ENCODE results near the gene DENND2A.
"Not testable (repeated sequence)": the region's sequence is repeated elsewhere in the genome, so short reads cannot be mapped to it uniquely, and the experiment has no call there.

The DENND2A gene

DNA sequence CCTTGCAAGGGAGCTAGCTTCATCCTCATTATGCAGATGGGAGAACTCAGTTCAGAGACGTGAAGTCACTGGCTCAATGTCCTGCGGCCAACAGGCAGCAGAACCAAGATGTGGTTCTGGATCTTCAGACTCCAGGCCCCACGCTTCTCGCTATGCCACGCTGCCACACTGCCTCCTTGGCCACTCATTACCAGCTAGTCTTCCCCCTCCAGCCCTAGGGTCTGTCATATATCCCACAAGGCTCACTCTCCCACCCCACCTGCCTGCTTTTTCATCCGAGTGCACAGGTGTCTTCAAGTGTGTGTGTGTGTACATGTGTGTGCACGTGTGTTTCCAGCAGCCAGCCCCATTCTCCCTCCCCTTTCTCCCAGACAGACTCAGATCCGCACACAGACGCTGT, 53.4 kb downstream of the DENND2A start:
- DNase-seq (ENCODE audit: low spot score): no peak

DNA sequence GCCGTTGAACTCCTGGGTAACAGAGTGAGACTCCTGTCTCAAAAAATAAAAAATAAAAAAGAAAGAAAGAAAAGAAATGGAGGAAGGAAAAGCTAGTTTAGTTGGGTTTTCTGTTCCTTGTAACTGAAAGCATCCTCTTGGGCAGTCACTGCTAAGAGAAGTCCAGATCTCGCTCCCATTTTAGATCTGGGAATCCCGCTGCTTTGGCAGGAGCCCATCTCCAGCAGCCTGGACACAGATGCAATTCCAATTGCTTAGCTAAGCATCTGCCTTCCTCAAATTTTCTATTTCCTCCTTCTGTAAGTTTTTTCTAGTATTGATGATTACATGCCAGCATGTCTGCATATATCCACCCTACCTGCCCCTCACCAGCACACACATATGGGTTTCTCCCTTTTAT, 54.1 kb downstream of the DENND2A start:
- DNase-seq (ENCODE audit: low spot score): no peak

DNA sequence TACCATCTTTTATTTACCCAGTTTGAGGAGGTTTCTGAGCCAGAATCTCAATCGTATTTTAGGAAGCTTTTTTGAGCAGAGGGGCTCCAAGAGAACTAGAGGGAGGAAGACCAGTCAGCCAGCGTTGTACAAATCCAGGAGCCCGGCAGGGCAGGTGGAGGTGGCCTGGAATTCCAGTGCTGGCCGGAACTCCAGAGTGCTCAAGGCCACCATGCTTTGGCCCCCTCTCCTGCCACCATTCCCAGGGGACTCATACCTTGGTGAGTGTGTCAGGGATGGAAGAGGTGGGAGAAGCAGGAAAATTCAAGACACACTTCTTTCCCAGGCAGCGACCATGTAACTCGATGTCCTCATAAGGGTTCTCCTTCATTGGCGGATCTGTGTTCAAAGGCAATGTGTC, 55.3 kb downstream of the DENND2A start:
- DNase-seq (ENCODE audit: low spot score): no peak

GRCh38 chr7:140584195-140584851, 56.3 kb downstream of the DENND2A start:
- DNase-seq (ENCODE audit: low spot score): no peak

GRCh38 chr7:140581411-140581810, 59.2 kb downstream of the DENND2A start:
- no peak for DNase-seq (ENCODE audit: low spot score)

- no peak for DNase-seq (ENCODE audit: low spot score)
Measured at GRCh38 chr7:140577651-140578050, 63.0 kb downstream of the DENND2A start.

- DNase-seq (ENCODE audit: low spot score): no peak
Measured at GRCh38 chr7:140576589-140576988, 64.0 kb downstream of the DENND2A start.

GRCh38 chr7:140571538-140572122, 69.0 kb downstream of the DENND2A start:
- no peak for DNase-seq (ENCODE audit: low spot score)

DNA sequence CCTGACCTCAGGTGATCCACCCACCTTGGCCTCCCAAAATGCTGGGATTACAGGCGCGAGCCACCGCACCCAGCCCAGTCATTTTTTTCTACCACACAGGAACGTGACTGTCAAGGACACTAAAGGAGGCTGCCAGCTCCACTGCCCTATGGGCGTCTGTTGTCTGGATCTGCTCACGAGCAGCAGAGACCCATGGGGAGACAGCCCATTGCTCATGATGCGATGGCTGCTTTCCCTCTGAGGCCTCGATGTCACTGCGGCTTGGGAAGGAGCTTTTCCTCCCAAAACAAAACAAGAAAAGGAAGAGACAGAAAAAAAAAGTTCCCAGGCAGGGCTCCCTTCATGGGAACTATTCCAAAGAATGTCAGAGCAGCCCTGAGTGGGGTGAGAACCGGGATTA, 70.5 kb downstream of the DENND2A start:
- DNase-seq (ENCODE audit: low spot score): no peak

DNA sequence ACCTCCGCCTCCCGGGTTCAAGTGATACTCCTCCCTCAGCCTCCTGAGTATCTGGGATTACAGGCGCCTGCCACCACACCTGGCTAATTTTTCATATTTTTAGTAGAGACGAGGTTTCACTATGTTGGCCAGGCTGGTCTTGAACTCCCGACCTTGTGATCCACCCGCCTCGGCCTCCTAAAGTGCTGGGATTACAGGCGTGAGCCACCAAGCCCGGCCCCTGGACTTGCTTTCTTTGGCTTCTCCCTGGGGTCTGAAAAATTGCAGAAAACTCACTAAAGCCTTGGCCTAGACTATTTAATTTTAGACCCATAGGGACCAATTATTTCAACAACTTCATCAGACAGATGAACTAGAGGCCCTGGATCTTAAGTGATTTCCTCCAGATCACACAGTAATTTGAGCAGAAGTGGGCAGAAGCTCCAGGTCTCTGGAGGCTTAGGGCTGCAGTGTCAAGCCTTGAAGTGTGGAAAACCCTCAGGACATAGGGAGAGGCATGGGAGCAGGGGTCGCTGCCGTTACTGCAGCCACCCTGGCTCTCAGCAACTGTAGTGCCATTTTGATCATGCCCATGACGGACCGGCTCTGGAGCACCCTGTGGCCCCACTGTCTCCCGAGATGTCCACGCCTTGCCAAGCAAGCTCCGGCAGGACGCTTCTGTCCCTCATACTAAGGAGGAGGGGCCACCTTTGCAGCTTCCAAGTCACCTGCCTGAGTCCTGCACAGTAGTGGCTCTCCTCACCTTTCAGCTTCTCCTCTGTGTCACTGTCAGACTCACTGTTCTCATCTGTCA, 72.4 kb downstream of the DENND2A start:
- no peak for DNase-seq (ENCODE audit: low spot score)

- not testable (repeated sequence) for DNase-seq (ENCODE audit: low spot score)
Measured at GRCh38 chr7:140566186-140566585, 74.4 kb downstream of the DENND2A start.

- not testable (repeated sequence) for DNase-seq (ENCODE audit: low spot score)
Measured at GRCh38 chr7:140565761-140566160, 74.9 kb downstream of the DENND2A start.

- DNase-seq (ENCODE audit: low spot score): no peak
Measured at GRCh38 chr7:140564643-140565042, 76.0 kb downstream of the DENND2A start.

- no peak for DNase-seq (ENCODE audit: low spot score)
Measured at GRCh38 chr7:140562926-140563481, 77.6 kb downstream of the DENND2A start.

GRCh38 chr7:140559410-140559809, 81.2 kb downstream of the DENND2A start:
- DNase-seq (ENCODE audit: low spot score): no peak

DNA sequence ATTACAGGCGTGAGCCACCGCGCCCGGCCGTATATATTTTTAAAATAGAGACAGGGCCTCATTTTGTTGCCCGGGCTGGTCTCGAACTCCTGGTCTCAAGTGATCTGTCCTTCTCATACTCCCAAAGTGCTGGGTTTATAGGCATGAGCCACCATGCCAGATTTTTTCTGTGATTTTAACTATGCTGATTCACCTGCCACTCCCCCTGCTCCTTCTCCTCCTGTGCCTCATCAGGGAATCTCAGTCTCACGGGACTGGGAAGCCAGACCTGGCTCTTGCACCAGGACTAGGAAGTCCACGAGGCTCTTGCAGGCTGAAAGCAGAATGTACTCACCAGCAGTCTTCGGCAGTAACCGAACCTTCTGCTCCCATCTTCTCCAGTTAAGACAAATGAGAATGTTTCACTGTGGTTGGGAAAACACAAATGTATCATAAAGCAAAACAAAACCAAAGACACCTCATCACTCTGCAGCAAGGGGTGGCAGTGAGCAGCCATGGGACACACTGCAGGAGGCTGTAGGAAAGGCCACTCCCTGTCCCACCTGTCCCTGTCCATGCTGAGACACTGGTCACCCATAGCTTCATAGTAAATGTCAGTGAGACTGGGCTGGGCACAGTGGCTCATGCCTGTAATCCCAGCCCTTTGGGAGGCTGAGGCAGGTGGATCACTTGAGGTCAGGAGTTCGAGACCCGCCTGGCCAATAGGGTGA, 82.6 kb downstream of the DENND2A start:
- DNase-seq (ENCODE audit: low spot score): no peak

DNA sequence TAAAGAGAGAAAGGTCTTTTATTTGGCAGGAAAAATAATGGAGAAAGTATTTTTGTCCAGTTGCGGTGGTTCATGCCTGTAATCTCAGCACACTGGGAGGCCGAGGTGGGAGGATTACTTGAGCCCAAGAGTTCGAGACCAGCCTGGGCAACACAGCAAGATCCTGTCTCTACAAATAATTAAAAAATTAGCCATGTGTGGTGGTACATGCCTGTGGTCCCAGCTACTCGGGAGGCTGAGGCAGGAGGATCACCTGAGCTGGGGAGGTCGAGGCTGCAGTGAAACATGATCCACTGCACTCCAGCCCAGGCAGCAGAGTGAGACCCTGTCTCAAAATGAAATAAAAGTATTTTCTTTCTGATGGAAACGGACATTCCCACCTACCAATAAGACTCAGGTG, 83.5 kb downstream of the DENND2A start:
- DNase-seq (ENCODE audit: low spot score): no peak

DNA sequence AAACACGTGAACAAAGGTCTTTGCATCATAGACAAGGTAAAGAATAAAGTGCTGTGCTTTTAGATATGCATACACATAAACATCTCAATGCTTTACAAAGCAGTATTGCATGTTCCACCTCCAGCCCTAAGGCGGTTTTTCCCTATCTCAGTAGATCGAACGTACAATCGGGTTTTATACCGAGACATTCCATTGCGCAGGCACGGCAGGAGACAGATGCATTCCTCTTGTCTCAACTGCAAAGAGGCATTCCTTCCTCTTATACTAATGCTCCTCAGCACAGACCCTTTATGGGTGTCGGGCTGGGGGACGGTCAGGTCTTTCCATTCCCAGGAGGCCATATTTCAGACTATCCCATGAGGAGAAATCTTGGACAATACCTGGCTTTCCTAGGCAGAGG, 87.4 kb downstream of the DENND2A start:
- not testable (repeated sequence) for DNase-seq (ENCODE audit: low spot score)

DNA sequence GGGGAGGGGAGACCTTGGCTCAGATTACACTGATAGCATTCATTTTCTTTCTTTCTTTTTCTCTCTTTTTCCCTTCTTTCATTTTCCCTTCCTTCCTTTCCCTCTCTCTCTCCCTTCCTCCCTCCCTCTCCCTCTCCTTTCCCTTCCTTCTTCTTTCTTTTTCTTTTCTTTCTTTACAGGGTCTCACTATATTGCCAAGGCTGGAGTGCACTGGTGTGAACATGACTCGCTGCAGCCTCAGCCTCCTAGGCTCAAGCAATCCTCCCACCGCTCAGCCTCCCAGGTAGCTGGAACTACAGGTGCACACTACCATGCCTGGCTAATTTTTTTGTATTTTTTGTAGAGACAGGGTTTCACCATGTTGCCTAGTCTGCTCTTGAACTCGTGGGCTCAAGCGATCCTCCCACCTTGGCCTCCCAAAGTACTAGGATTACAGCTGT, 88.4 kb downstream of the DENND2A start:
- DNase-seq (ENCODE audit: low spot score): no peak

DNA sequence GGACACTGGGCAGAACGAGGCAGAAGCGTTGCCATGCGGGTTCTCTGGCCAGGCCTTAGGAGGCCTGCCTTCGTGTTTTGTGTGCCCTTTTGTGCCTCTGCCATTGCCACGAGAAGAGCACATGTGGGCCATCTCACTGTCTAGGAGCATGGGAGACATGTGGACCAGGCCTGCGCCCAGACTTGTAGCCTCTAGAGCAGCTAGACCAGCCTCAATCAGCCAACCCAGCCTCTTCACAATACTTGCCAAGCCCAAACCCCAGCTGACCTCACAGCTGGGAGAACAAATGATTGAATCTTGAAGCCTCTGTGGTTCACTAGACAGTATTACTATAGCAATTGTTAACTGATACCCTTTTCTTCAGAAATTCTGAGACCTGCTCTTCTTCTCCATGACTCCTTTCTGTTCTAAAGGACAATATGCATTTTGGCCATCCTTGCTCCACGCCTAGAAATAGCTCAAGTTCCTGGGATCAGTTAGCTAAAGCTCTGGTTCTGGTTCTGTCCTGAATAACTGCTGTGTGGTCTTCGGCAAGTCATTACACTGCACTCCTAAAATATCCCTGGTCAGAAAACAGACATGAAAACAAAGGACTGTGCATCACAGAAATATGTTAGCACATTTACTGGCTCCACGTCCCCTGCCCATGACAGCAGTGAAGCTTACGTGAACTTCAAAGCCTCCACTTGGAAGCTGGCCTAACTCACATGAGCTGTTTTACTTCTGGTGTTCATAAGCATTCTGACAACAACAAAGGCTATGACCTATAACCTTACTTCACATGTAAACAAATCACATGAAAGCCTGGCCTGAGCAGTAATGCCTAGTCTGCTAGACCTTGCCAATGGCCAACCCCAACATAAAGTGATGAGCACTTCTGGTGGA, 89.0 kb downstream of the DENND2A start:
- DNase-seq (ENCODE audit: low spot score): no peak

- DNase-seq (ENCODE audit: low spot score): no peak
Measured at GRCh38 chr7:140546947-140547346, 93.7 kb downstream of the DENND2A start.
